Left lobe of liver (tissue), 2 donors: ENCODE results near the gene EFCAB11. TPM values are rescaled to one million over a fixed set of nuclear protein-coding genes. Genes with fewer than 3 reads are reported as not detected.
"Not testable (repeated sequence)": the region's sequence is repeated elsewhere in the genome, so short reads cannot be mapped to it uniquely, and the experiment has no call there.

Source experiments
- ATAC-seq: fragments of 200-7000 bp; cut with Tn5 transposase; one replicate; pipeline ENCODE4 v1.9.1; 2020; ENCODE audit warnings: mild to moderate bottlenecking, moderate library complexity
- DNase-seq: peaks from one replicate; pipeline ENCODE4 v3.0.0-alpha.2; 2020; ENCODE audit warnings: low spot score
- total RNA-seq: library from RNA; stranded (reverse); gene quantifications from one replicate; pipeline ENCODE4 v1.2.1, GENCODE V29; 2021
- donor health status: DM: no; HTN: no; CAD: no; lungs with moderate emphysema.
- donor health status: DM: no; HTN: yes; CAD: no.

The EFCAB11 gene
- total RNA-seq, 1 donor from 2014 or later, result 1.2 TPM

GRCh38 chr14:89874091-89874490 lies 80.4 kb downstream of the EFCAB11 start:
- ATAC-seq, DNase-seq: not testable (repeated sequence)

- ATAC-seq (no peak), DNase-seq (no peak)
Observed at GRCh38 chr14:89870316-89870715, 84.2 kb downstream of the EFCAB11 start.

- no peak for ATAC-seq
- DNase-seq, result no peak
Observed at GRCh38 chr14:89869606-89870005, 84.9 kb downstream of the EFCAB11 start.

GRCh38 chr14:89866458-89866857 lies 88.1 kb downstream of the EFCAB11 start:
- DNase-seq, result no peak
- no peak for ATAC-seq

- no peak for DNase-seq
- ATAC-seq, result no peak
Observed at GRCh38 chr14:89865153-89865552, 89.4 kb downstream of the EFCAB11 start.

GRCh38 chr14:89862856-89863255 lies 91.7 kb downstream of the EFCAB11 start:
- no peak for DNase-seq
- no peak for ATAC-seq

- ATAC-seq, result no peak
Observed at GRCh38 chr14:89861630-89862029, 92.9 kb downstream of the EFCAB11 start.

GRCh38 chr14:89858089-89858488 lies 96.4 kb downstream of the EFCAB11 start:
- DNase-seq (no peak), ATAC-seq (no peak)

More at GRCh38 chr14:89861630-89862029, 92.9 kb downstream of the EFCAB11 start:
- no peak for DNase-seq

- no peak for ATAC-seq
- no peak for DNase-seq
Observed at GRCh38 chr14:89856871-89857345, 97.6 kb downstream of the EFCAB11 start.

GRCh38 chr14:89855961-89856656 lies 98.4 kb downstream of the EFCAB11 start:
- ATAC-seq, result no peak
- DNase-seq, result no peak

GRCh38 chr14:89853936-89854693 lies 100.4 kb downstream of the EFCAB11 start:
- ATAC-seq, result no peak

GRCh38 chr14:89851106-89851505 lies 103.4 kb downstream of the EFCAB11 start:
- DNase-seq (no peak), ATAC-seq (no peak)

More at GRCh38 chr14:89853936-89854693, 100.4 kb downstream of the EFCAB11 start:
- DNase-seq, result no peak

GRCh38 chr14:89849931-89850330 lies 104.6 kb downstream of the EFCAB11 start:
- DNase-seq, result no peak

GRCh38 chr14:89848165-89848564 lies 106.4 kb downstream of the EFCAB11 start:
- DNase-seq, result no peak
- no peak for ATAC-seq

More at GRCh38 chr14:89849931-89850330, 104.6 kb downstream of the EFCAB11 start:
- ATAC-seq, result no peak

- ATAC-seq (no peak), DNase-seq (no peak)
Observed at GRCh38 chr14:89845346-89845745, 109.2 kb downstream of the EFCAB11 start.

GRCh38 chr14:89844508-89844907 lies 110.0 kb downstream of the EFCAB11 start:
- no peak for ATAC-seq
- DNase-seq, result no peak

GRCh38 chr14:89842837-89843236 lies 111.7 kb downstream of the EFCAB11 start:
- ATAC-seq (no peak), DNase-seq (no peak)

GRCh38 chr14:89841851-89842250 lies 112.7 kb downstream of the EFCAB11 start:
- ATAC-seq (no peak), DNase-seq (no peak)

GRCh38 chr14:89836830-89837469 lies 117.6 kb downstream of the EFCAB11 start:
- ATAC-seq, result peak; percentile 94
- peak; percentile 50 for DNase-seq

GRCh38 chr14:89833661-89834060 lies 120.9 kb downstream of the EFCAB11 start:
- no peak for ATAC-seq
- DNase-seq, result no peak

- ATAC-seq (no peak), DNase-seq (no peak)
Observed at GRCh38 chr14:89833120-89833532, 121.4 kb downstream of the EFCAB11 start.
